ENCODE data around the gene AAK1. TPM values are rescaled to one million over a fixed set of nuclear protein-coding genes. Genes with fewer than 3 reads are reported as not detected.

Gene AAK1
- total and polyA plus RNA-seq, 2 donors (not counting 3 experiments of a cell fraction or from before 2014, with no cell fraction given), result 31.0 to 127 TPM

DNA sequence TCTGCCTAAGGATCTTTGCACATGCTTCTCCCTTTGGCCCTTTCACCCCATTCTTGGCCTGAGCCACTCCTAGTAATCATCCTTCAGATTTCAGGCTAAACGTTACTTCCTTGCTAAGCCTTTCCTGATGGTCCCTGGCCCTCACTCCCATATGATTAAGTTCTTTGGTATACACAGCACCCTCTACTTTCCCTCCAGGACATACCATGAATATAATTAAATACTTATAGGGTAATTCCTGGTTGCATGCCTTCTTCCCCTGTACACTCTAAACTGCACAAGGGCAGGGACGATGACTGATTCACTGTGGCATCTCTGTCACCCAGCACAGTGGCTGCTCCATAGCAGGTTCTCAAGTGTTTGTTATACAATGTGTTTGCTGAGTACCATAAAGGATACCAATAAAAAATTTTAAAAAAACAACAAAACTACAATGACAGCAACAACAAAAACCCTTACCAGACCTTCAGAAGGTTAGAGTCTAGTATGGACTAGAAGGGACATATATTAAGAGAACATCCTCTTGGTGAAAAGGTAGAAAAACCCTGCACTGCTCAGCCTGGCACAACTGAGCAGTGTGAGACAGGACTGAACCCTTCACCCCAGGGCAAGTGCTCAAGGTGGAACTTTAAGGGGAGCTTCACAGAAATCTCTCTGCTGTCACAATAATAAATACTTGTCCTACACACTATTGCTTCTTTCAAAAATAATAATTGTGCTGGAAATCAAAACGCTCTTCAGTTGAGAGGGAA, 76.2 kb downstream of the AAK1 start:
- Histone ChIP-seq H4K20me1 (replicated peaks; ENCODE audit: control insufficient read depth, extremely low read depth, insufficient read depth, low read length) (peaks cover 9% of the 10 kb centered on the region), H3K79me2 (ENCODE audit: control insufficient read depth, insufficient read depth, low read length) (peaks cover 56% of the 10 kb centered on the region), H3K4me1 (ENCODE audit: control insufficient read depth, extremely low read depth, insufficient read depth, low read length) (peaks cover 2% of the 10 kb centered on the region), H3K9ac (replicated peaks; ENCODE audit: extremely low read depth, insufficient read depth, low read length) (no peak overlapping the region), H3K4me3 (replicated peaks in 1 of 3; ENCODE audit: insufficient read depth in 1 of 3, low read depth in 1 of 3, low read length in 3 of 3) (no peak overlapping the region), H3K27me3 (ENCODE audit: control insufficient read depth in 2 of 2, insufficient read depth in 2 of 2, low read length in 2 of 2) (no peaks in the 10 kb centered on the region), H3K27ac (ENCODE audit: insufficient read depth, low read depth, low read length) (no peak overlapping the region), H3K4me2 (ENCODE audit: insufficient read depth, low read length) (no peak overlapping the region), H3K36me3 (ENCODE audit: control insufficient read depth in 2 of 2, extremely low read depth in 1 of 2, insufficient read depth in 2 of 2, low read length in 2 of 2) (peaks cover 0 to 6% of the 10 kb centered on the region in 2 experiments), H3K9me1 (replicated peaks; ENCODE audit: control insufficient read depth, extremely low read depth, insufficient read depth, low read length) (no peaks in the 10 kb centered on the region), H3K9me3 (replicated peaks; ENCODE audit: control insufficient read depth, insufficient read depth, low read length) (no peaks in the 10 kb centered on the region), H2AFZ (ENCODE audit: low read depth, low read length) (no peak overlapping the region)
- ChIA-PET CTCF (interaction anchor here (0.8 to 4.3 kb wide), 7 partner anchors 10 to 249 kb away, joined by 3 to 78 read pairs (median 14); no protein-coding TSS in a partner anchor), POLR2A (no interaction called here)
- no peak for DNase-seq (ENCODE audit: low read depth, low spot score)
- TF ChIP-seq GATA2 (IDR thresholded peaks at IDR 0.05; ENCODE audit: insufficient read depth, insufficient read length, low read depth, low read length) (no peak), EZH2 (IDR thresholded peaks at IDR 0.05; ENCODE audit: borderline replicate concordance, low read depth, low read length, severe bottlenecking) (no peak), POLR2AphosphoS5 (IDR thresholded peaks at IDR 0.05; ENCODE audit: insufficient read depth, low read depth, low read length) (no peak), POLR2A (IDR thresholded peaks at IDR 0.05; ENCODE audit: low read depth, low read length) (no peak), MYC (IDR thresholded peaks at IDR 0.05; ENCODE audit: low read depth, low read length) (no peak), FOS (IDR thresholded peaks at IDR 0.05; ENCODE audit: borderline replicate concordance, insufficient read depth, low read length) (no peak), JUN (IDR thresholded peaks at IDR 0.05; ENCODE audit: borderline replicate concordance, insufficient read depth, insufficient read length, low read depth) (no peak)
- TF ChIP-seq, protein P1, sequence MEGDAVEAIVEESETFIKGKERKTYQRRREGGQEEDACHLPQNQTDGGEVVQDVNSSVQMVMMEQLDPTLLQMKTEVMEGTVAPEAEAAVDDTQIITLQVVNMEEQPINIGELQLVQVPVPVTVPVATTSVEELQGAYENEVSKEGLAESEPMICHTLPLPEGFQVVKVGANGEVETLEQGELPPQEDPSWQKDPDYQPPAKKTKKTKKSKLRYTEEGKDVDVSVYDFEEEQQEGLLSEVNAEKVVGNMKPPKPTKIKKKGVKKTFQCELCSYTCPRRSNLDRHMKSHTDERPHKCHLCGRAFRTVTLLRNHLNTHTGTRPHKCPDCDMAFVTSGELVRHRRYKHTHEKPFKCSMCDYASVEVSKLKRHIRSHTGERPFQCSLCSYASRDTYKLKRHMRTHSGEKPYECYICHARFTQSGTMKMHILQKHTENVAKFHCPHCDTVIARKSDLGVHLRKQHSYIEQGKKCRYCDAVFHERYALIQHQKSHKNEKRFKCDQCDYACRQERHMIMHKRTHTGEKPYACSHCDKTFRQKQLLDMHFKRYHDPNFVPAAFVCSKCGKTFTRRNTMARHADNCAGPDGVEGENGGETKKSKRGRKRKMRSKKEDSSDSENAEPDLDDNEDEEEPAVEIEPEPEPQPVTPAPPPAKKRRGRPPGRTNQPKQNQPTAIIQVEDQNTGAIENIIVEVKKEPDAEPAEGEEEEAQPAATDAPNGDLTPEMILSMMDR (IDR thresholded peaks at IDR 0.05; ENCODE audit: extremely low read depth in 1 of 2, insufficient read depth in 1 of 2, low read depth in 1 of 2, low read length in 2 of 2), result no peak
- TF ChIP-seq, protein P2, sequence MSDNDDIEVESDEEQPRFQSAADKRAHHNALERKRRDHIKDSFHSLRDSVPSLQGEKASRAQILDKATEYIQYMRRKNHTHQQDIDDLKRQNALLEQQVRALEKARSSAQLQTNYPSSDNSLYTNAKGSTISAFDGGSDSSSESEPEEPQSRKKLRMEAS (IDR thresholded peaks at IDR 0.05; ENCODE audit: insufficient read depth, insufficient read length), result no peak
- dilution Hi-C loops (cut with MboI; ENCODE audit: extremely low pct_ligation_motif_present, low sequenced_read_pairs) (no loop called here), intact Hi-C loops (cut with micrococcal nuclease) (no loop called here)
- BruUV-seq (replicated peaks), result no TSS peak
- FAIRE-seq, result no peak

Data from endothelial cell of umbilical vein (primary cell).